ENCODE data around the gene PDXK.

DNA sequence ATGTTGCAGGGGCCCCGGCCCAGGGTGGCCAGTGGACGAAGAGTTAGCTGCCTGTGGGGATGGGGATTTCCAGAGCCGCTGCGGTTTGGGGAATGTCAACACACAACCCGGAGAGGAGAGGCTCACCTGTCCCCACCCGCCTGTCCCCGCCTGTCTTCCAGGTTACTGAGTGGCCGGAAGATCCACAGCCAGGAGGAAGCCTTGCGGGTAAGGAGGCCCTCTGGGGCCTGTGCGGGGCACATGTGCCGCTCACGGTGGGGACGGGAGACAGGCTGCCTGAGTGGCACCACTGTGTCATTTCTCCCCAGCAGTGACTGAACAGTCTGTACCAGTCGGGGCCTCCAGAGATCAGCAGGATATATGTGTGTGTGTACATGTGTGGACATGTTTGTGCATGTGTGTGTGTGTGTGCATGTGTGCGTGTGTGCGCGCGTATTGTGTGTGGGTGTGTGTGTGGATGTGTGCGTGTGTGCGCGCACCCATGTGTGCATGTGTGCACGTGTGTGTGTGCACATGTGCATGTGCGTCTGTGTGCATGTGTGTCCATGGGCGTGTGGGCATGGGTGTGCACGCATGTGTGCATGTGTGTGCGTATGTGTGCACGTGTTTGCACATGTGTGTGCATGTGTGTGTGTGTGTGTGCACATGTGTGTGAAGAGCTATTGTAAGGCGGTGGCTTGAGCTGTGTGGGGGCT, 31.6 kb downstream of the PDXK start:
- TF ChIP-seq EZH2 (IDR thresholded peaks at IDR 0.05; ENCODE audit: low read depth) = no peak
- TF ChIP-seq, protein P1, sequence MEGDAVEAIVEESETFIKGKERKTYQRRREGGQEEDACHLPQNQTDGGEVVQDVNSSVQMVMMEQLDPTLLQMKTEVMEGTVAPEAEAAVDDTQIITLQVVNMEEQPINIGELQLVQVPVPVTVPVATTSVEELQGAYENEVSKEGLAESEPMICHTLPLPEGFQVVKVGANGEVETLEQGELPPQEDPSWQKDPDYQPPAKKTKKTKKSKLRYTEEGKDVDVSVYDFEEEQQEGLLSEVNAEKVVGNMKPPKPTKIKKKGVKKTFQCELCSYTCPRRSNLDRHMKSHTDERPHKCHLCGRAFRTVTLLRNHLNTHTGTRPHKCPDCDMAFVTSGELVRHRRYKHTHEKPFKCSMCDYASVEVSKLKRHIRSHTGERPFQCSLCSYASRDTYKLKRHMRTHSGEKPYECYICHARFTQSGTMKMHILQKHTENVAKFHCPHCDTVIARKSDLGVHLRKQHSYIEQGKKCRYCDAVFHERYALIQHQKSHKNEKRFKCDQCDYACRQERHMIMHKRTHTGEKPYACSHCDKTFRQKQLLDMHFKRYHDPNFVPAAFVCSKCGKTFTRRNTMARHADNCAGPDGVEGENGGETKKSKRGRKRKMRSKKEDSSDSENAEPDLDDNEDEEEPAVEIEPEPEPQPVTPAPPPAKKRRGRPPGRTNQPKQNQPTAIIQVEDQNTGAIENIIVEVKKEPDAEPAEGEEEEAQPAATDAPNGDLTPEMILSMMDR (conservative IDR thresholded peaks at IDR 0.05) = no peak

All from PC-9 (cell line).